Stimulated activated CD8-positive, alpha-beta memory T cell treated with anti-CD3 and anti-CD28 coated beads, Interleukin-15, amount 100 ng/mL, for 1 hour (primary cell): ENCODE data around the gene METTL5.

Experiments used
- DNase-seq: peaks from one replicate; pipeline ENCODE4 v3.0.0-alpha.2; 2020; ENCODE audit warnings: low read depth

Gene METTL5

DNA sequence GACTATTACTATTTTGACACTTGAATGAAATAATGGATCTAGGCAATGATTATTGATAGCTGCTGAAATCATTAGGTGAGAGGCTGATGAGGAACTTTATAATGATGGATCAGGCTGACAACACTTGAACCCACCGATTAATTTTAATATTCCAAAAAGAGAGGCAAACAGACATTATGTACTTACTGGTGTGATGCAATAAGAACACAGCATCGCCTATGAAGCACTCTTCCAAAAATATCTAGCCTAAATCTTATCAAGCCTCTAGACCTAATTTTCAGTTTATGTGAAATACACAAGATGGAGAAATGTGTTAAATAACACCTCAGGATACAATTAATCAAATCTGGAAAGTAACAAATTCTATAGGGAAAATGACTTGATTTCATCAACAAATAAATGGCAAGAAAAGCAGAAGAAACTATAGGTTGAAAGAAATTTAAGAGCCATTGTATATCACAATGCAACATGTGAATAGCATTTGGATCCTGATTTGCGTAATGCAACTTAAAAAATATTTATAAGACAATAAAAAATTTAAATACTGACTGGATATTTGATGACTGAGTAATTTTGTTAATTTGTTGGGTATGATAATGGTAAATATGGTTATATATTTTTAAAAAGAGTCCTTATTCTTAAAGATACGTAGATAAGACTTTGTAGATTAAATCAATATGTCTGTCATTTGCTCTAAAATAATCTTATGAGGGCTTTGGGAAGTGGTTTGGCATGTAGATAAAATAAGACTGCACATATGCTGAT, 43.3 kb downstream of the METTL5 start:
- no peak for DNase-seq

DNA sequence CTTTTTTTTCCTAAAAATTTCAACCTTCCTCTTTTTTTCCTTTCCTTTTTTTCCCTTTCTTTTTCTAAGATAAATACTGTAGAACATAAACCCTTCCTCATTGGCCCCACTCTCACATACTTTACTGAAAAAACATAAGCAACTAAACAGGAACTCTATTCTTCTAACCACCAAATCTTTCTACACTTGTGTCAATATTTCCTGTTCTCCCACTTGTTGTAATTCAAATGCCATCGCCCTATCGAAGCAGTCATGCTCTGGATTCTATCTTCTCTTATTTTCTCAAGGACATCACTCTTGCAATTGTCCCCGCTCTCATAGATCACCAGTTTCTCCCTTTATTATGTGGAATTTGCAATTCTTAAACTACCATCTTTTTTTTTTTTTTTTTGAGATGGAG, 46.3 kb downstream of the METTL5 start:
- no peak for DNase-seq

DNA sequence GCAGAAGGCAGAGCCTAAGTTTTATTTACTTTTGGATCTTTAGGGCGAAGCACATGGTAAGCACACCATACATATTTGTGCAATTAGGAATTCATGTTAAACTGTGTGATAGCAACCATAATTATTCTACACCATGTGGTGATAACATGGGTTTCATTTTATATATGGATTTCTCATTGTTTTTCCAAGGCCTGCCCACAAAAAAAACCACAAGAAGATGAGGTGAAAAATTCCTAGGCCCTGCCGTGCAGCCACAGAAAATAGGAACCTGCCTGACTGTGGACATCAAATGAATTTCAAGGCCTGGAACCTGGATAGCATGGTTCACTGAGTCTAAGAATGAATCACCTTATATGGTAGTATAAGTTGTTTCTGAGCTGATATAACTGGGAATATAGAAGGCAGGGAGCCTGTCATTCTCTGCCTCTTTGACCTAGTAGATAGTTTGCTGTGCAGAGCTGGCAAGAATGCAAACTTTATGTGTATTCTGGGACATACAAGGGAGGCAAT, 48.4 kb downstream of the METTL5 start:
- no peak for DNase-seq

DNA sequence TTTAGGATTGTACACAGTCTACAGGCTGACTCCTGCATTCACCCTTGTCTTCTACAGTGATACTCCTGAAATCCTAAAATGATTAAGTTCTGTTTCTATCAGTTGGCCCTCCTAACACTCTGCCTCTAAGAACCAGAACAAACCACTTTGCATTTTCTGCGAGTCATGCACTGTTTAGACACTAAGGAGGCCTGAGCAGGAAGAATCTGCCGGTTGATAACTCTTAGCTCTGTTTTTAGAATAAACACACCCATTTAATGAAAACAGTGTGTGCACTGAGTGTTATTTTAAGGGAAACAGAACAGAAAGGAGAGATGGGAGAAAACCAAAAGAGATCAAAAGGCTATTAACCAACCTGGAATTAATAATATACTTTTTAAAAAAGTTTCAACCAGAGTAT, 48.9 kb downstream of the METTL5 start:
- no peak for DNase-seq

DNA sequence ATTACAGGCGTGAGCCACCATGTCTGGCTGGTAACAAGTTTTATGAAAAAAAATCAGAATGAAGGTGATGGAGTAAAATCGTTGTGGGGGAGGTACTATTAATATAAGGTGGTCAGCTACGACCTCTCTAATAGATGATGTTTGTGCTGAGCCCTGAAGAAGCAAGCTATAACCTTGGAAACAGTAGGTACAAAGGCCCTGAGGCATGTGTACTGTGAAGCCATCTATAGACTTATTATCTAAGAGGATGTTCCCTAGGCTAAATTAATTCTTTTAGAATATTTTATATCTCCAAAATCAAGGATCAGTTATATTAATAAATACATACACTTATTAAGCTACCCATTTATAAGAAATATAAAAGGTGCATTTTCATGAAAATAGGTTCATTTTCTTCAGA, 49.4 kb downstream of the METTL5 start:
- DNase-seq = no peak

DNA sequence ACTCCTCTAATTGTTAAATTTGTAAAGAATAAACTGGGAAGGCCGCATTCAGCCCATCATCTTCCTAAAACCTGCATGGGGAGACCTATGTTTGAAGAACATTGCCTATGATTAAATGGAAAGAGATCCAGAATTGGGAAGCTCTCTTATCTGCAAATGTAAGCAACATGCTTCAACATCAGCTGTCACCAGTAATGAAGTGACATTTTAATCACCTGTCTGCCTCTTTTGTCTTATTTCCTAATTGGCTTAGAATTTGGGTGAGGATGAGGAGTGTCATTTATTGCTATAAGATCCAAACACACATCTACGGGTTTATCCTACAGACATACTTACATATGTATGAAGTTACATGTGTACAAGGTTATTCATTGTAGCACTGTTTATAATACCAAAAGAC, 52.1 kb downstream of the METTL5 start:
- DNase-seq = no peak

DNA sequence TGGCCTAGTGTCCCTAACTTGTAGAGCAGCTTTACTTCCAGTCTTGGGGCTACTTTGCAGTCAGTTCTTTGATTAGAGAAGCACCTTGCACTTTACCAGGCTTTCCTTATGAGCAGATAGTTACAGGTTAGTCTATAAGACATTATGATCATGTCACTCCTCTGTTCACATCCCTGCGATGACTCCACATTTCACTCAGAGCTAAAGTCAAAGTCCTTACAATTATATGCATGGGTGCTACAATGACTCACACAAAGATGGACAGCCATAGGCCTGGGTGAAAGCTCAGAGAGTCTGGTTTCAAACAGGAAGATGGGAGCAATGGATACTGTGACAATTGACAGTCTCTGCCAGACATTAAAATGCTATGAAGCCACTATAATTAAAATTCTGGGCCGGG, 53.1 kb downstream of the METTL5 start:
- no peak for DNase-seq

DNA sequence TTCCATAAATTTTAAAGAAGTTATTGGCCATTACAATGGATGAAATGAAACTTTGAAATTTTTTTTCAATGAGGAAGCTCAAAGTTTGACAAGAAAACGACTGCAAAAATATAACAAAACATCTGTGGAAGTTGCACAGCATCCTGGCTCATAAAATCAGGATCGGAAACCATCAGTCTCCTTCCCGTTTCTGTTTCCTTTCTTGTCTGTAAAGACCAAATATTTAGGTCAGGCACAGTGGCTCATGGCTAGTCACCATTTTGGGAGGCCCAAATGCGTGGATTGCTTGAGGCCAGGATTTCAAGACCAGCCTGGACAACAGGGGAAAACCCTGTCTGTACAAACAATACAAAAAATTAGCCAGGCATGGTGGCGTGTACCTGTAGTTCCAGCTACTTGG, 53.7 kb downstream of the METTL5 start:
- no peak for DNase-seq

DNA sequence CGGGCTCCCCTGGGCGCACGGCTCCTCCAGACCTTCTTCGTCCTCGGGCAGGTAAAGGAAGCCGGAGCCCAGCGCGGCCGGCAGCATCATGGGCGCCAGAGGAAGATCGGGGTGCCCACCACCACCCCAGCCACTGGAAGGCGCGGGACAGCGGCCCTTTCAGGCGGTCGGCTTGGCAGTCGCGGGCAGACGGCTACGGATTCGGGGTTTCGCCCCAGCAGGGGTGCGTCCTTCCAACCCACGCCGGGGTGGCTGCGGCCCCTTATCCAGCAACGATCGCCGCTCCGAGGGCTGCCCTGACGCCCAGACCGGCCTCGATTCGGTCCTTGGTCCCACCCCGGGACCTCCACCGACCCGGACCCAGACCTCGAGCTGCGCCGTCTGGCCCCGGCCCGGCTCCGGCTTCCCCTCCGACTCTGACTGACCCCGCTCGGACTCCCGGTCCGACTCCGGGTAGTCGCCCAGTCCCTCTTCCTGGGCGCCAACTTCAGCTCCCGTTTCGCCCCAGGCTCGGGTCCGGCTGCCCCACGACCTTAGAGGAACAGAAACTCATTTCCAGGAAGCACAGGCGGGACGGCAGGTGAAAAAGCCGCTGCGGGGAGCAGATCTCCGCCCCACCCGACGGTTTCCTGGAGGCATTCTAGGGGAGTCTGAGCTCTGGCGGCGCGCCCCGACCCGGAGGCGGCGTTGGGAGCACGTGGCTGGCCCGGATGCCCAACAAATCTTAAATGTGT, 56.3 kb downstream of the METTL5 start:
- DNase-seq = no peak

DNA sequence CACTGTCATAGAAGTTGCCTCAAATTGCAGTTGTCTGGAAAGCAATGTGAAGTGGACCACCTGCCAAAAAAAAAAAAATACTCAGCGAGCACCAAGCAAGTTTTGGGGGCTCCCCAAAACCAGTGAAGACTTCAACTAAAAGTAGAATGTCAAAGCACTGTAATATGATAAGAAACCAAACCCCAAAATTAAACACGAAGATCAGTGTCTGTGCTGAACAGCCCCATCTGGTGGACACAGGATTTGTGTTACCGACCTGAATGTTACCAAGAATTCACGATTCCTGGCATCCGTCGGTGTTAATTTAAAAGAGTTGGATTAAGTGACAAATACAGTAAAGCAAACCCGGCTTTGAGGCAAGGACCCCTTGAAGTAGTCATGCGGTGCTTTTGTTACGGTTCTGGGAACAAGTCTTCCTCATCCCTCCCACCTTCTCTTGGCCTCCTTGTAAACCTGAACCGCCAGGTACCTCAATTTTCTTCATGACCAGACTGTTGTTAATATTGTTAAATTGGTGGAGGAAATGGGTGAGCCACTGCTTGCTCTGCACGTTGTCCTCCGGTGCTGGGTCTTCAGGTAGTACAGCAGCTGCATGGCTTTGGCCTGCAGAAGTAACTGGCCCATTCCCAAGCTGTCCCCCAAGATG, 57.3 kb downstream of the METTL5 start:
- peak; percentile 51 for DNase-seq

DNA sequence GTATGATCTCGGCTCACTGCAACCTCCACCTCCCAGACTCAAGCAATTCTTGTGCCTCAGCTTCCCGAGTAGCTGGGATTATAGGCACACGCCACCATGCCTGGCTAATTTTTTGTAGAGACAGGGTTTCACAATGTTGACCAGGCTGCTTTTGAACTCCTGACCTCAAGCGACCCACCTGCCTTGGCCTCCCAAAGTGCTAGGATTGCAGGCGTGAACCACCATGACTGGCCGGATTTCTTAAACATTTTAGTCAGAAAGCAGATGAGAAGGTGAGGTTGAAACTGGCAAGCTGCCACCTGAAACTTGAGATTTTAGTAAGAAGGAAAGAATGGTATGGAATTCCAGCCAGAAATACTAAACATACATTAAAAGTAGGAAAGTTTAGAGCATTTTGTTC, 59.2 kb downstream of the METTL5 start:
- DNase-seq = no peak

DNA sequence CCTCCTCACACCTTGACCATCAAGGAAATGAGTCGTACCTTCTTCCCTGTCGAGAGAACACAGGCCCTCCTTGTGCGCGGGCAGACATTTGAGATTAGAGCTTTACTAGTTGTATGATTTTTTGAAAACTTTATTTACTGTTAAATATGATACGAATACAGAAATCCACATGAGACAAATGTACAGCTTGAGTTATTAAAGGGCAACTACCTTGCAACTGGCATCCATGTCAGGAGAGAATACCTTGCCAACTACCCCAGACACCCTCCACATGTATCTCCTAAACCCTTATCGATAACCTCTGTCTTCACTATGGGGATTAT, 62.8 kb downstream of the METTL5 start:
- no peak for DNase-seq
